Activated T-helper 17 cell treated with anti-CD3 and anti-CD28 coated beads, Interleukin-2, amount 50 U/mL, for 72 hours (primary cell): ENCODE results near the gene PAK4. TPM values are rescaled to one million over a fixed set of nuclear protein-coding genes. Genes with fewer than 3 reads are reported as not detected.
"Not testable (repeated sequence)": the region's sequence is repeated elsewhere in the genome, so short reads cannot be mapped to it uniquely, and the experiment has no call there.

Experiments used
- ATAC-seq: fragments of 150-1000 bp; cut with Tn5 transposase; replicated peaks from 2 replicates; pipeline ENCODE4 v1.10.0; 2021; ENCODE audit warnings: mild to moderate bottlenecking, moderate library complexity
- H3K27ac Mint-ChIP-seq: one replicate; pipeline ENCODE4 v1.8.0; 2022; ENCODE audit warnings: mixed read lengths
- H3K27me3 Mint-ChIP-seq: one replicate; pipeline ENCODE4 v1.8.0; 2022; ENCODE audit warnings: mixed read lengths
- H3K36me3 Mint-ChIP-seq: one replicate; pipeline ENCODE4 v1.8.0; 2022; ENCODE audit warnings: low read depth, mild to moderate bottlenecking, mixed read lengths
- H3K4me1 Mint-ChIP-seq: one replicate; pipeline ENCODE4 v1.8.0; 2022; ENCODE audit warnings: mixed read lengths
- H3K4me3 Mint-ChIP-seq: one replicate; pipeline ENCODE4 v1.8.0; 2022; ENCODE audit warnings: mild to moderate bottlenecking, mixed read lengths
- H3K9me3 Mint-ChIP-seq: one replicate; pipeline ENCODE4 v1.8.0; 2022; ENCODE audit warnings: mixed read lengths
- total RNA-seq, 2 donors: library from RNA; stranded (reverse); gene quantifications; one replicate each; pipeline ENCODE4 v1.2.3, GENCODE V29; 2022

Gene PAK4
- total RNA-seq, 2 donors from 2014 or later = 17.8 to 18.4 TPM

- H3K4me1 Mint-ChIP-seq = peaks cover 4% of the 10 kb centered on the region
- ATAC-seq = no peak
- H3K9me3 Mint-ChIP-seq = no peaks in the 10 kb centered on the region
- H3K27me3 Mint-ChIP-seq = peaks cover 4% of the 10 kb centered on the region
- H3K4me3 Mint-ChIP-seq = no peak overlapping the region
- no peak overlapping the region for H3K27ac Mint-ChIP-seq
- no peaks in the 10 kb centered on the region for H3K36me3 Mint-ChIP-seq
Observed at GRCh38 chr19:39090881-39091280, 34.7 kb upstream of the PAK4 start.

- ATAC-seq, H3K36me3 Mint-ChIP-seq, H3K4me1 Mint-ChIP-seq, H3K27ac Mint-ChIP-seq, H3K9me3 Mint-ChIP-seq, H3K4me3 Mint-ChIP-seq: not testable (repeated sequence)
- peaks cover 33% of the 10 kb centered on the region for H3K27me3 Mint-ChIP-seq
Observed at GRCh38 chr19:39095799-39096540, 29.6 kb upstream of the PAK4 start.

DNA sequence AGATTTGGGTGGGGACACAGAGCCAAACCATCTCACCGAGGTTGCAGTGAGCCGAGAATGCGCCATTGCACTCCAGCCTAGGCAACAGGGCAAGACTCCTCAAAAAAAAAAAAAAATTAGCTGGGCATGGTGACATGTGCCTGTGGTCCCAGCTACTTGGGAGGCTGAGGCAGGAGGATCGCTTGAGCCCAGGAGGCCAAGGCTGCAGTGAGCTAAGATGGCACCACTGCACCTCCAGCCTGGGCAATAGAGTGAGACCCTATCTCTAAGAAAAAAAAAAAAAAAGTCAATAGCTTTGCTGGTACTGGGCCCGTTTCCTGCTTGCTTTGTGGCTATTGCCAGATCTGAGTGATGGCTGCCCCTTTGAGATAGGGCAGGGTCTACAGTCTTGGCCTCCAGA, 28.3 kb upstream of the PAK4 start:
- Mint-ChIP-seq H3K36me3 (no peaks in the 10 kb centered on the region), H3K27ac (no peak overlapping the region), H3K4me1 (peaks cover 8% of the 10 kb centered on the region), H3K9me3 (no peaks in the 10 kb centered on the region), H3K4me3 (no peak overlapping the region), H3K27me3 (peaks cover 33% of the 10 kb centered on the region)
- no peak for ATAC-seq

DNA sequence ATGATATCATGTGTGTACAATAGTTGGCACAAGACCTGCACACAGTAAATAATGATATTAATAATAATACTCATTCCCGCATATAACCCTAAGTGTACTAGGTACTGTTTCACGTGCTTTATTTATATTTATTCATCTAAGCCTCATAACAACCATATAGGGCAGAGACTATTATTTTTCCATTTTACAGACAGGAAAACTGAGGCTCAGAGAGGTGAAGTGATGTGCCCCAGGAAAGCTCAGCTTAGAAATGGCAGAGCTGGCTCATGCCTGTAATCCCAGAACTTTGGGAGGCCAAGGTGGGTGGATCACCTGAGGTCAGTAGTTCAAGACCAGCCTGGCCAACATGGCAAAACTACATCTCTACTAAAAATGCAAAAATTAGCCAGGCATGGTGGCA, 27.9 kb upstream of the PAK4 start:
- ATAC-seq = no peak
- Mint-ChIP-seq H3K9me3 (no peaks in the 10 kb centered on the region), H3K36me3 (no peaks in the 10 kb centered on the region), H3K27me3 (peaks cover 33% of the 10 kb centered on the region), H3K4me1 (peaks cover 8% of the 10 kb centered on the region), H3K4me3 (no peak overlapping the region), H3K27ac (no peak overlapping the region)

GRCh38 chr19:39098365-39099269, 27.0 kb upstream of the PAK4 start:
- H3K4me1 Mint-ChIP-seq = peaks cover 6% of the 10 kb centered on the region
- H3K9me3 Mint-ChIP-seq = no peaks in the 10 kb centered on the region
- H3K27ac Mint-ChIP-seq = no peak overlapping the region
- ATAC-seq = no peak
- H3K27me3 Mint-ChIP-seq = peaks cover 32% of the 10 kb centered on the region
- H3K36me3 Mint-ChIP-seq = no peaks in the 10 kb centered on the region
- H3K4me3 Mint-ChIP-seq = no peak overlapping the region

GRCh38 chr19:39099341-39099740, 26.2 kb upstream of the PAK4 start:
- Mint-ChIP-seq H3K27me3 (peaks cover 30% of the 10 kb centered on the region), H3K36me3 (no peaks in the 10 kb centered on the region), H3K9me3 (no peaks in the 10 kb centered on the region), H3K27ac (no peak overlapping the region), H3K4me1 (peaks cover 4% of the 10 kb centered on the region), H3K4me3 (no peak overlapping the region)
- no peak for ATAC-seq

GRCh38 chr19:39100500-39101166, 25.0 kb upstream of the PAK4 start:
- no peak overlapping the region for H3K4me3 Mint-ChIP-seq
- no peaks in the 10 kb centered on the region for H3K9me3 Mint-ChIP-seq
- no peaks in the 10 kb centered on the region for H3K36me3 Mint-ChIP-seq
- H3K4me1 Mint-ChIP-seq = peaks cover 4% of the 10 kb centered on the region
- ATAC-seq = no peak
- peaks cover 30% of the 10 kb centered on the region for H3K27me3 Mint-ChIP-seq
- H3K27ac Mint-ChIP-seq = no peak overlapping the region

DNA sequence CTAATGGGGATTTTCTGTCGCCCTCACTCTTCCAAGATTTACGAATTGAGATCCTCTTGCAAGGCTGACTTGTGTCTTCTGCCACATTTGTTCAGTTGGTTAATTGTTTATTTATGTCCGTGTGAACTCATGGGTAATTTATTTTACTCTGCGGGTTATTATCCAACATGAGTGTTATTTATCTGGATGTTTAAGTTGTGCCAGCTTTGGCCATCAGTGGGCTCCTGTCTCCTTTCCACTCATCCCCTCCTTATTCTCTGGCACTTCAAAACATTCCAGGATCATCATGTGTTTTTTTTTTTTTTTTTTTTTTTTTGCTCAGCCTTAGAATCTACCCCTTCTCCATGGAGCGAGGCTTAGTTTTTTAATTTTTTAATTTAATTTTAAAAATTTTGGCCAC, 22.4 kb upstream of the PAK4 start:
- H3K4me3 Mint-ChIP-seq = no peak overlapping the region
- H3K36me3 Mint-ChIP-seq = no peaks in the 10 kb centered on the region
- no peak for ATAC-seq
- H3K4me1 Mint-ChIP-seq = peaks cover 4% of the 10 kb centered on the region
- no peaks in the 10 kb centered on the region for H3K9me3 Mint-ChIP-seq
- H3K27ac Mint-ChIP-seq = no peak overlapping the region
- peaks cover 19% of the 10 kb centered on the region for H3K27me3 Mint-ChIP-seq

DNA sequence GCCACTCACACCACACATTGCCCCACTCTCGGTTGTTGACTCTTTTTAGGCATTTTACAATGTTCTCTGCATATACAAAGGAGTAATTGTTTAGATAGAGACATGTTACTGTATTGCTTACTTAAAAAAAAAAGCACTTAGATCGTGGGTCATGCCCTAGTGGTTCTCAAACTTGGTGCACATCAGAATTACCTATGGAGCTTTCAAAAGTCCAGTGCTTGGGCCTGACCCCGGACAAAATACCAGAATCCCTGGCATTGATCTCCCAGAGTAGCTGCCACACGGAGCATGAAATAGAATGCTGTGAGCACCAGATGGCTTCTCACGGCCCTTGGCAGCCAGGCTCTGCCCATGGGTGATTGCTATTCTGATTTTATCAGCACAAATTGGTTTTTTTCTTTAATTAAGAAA, 21.4 kb upstream of the PAK4 start:
- Mint-ChIP-seq H3K9me3 (no peaks in the 10 kb centered on the region), H3K27ac (no peak overlapping the region), H3K36me3 (no peaks in the 10 kb centered on the region), H3K4me3 (no peak overlapping the region), H3K27me3 (peaks cover 14% of the 10 kb centered on the region), H3K4me1 (peaks cover 3% of the 10 kb centered on the region)
- no peak for ATAC-seq

GRCh38 chr19:39106194-39106593, 19.4 kb upstream of the PAK4 start:
- no peaks in the 10 kb centered on the region for H3K9me3 Mint-ChIP-seq
- H3K36me3 Mint-ChIP-seq = no peaks in the 10 kb centered on the region
- no peak for ATAC-seq
- H3K27ac Mint-ChIP-seq = no peak overlapping the region
- H3K4me3 Mint-ChIP-seq = no peak overlapping the region
- peaks cover 6% of the 10 kb centered on the region for H3K27me3 Mint-ChIP-seq
- H3K4me1 Mint-ChIP-seq = no peaks in the 10 kb centered on the region

- Mint-ChIP-seq H3K27me3 (peaks cover 6% of the 10 kb centered on the region), H3K4me1 (no peaks in the 10 kb centered on the region), H3K36me3 (no peaks in the 10 kb centered on the region), H3K4me3 (no peak overlapping the region), H3K9me3 (no peaks in the 10 kb centered on the region), H3K27ac (no peak overlapping the region)
- no peak for ATAC-seq
Observed at GRCh38 chr19:39109641-39110040, 15.9 kb upstream of the PAK4 start.

- H3K4me1 Mint-ChIP-seq = no peaks in the 10 kb centered on the region
Observed at GRCh38 chr19:39110263-39110967, 15.2 kb upstream of the PAK4 start.

DNA sequence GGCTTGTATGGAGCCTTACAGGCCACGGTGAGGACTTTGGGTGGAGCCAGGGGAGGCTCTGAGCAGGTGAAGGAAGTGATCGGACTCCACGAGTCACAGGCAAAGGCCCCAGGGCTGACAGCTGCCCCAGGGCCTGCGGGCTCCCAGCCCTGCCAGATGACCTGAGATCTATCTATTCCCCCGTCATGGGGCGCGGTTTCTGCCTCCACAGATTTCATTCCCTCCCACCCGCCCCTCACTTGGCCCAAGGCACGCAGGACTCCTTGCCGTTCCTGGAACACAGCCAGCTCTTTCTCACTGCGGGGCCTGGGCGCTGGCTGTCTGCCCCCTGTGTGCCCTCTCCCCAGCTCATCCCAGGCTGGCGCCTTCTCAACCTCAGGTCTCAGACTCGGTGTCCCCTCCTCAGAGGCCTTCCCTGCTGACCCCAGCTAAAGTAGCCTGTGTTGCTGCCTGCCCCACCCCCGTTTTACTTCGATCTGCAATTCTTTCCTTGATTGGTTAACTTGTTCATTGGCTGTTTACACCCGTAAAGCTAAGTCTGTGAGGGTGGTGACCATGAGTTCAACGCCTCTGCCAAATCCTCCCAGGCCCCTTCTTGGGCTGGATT, 13.9 kb upstream of the PAK4 start:
- Mint-ChIP-seq H3K36me3 (no peaks in the 10 kb centered on the region), H3K4me3 (no peak overlapping the region), H3K4me1 (no peaks in the 10 kb centered on the region), H3K27me3 (no peaks in the 10 kb centered on the region), H3K9me3 (no peaks in the 10 kb centered on the region), H3K27ac (no peak overlapping the region)
- no peak for ATAC-seq

More at GRCh38 chr19:39110263-39110967, 15.2 kb upstream of the PAK4 start:
- peak; percentile 78 for ATAC-seq
- Mint-ChIP-seq H3K36me3 (no peaks in the 10 kb centered on the region), H3K27ac (no peak overlapping the region), H3K27me3 (peaks cover 6% of the 10 kb centered on the region), H3K4me3 (no peak overlapping the region), H3K9me3 (no peaks in the 10 kb centered on the region)
